Upper lobe of right lung (tissue), 1 donor: ENCODE data around the gene RNF213. TPM values are rescaled to one million over a fixed set of nuclear protein-coding genes. Genes with fewer than 3 reads are reported as not detected.
"Not testable (repeated sequence)": the region's sequence is repeated elsewhere in the genome, so short reads cannot be mapped to it uniquely, and the experiment has no call there.

ENCODE experiments used
- ATAC-seq: fragments of 200-7000 bp; cut with Tn5 transposase; one replicate; pipeline ENCODE4 v1.9.1; 2020; ENCODE audit warnings: mild to moderate bottlenecking, moderate library complexity
- DNase-seq: peaks from one replicate; pipeline ENCODE4 v3.0.0-alpha.2; 2020
- H3K27ac ChIP-seq: fragments of 200-600 bp; one replicate; pipeline ENCODE4 v1.8.0; 2022
- H3K27me3 ChIP-seq: fragments of 200-600 bp; one replicate; pipeline ENCODE4 v1.8.0; 2022; ENCODE audit warnings: mild to moderate bottlenecking
- H3K36me3 ChIP-seq: fragments of 200-600 bp; one replicate; pipeline ENCODE4 v1.8.0; 2022
- H3K4me1 ChIP-seq: fragments of 200-600 bp; one replicate; pipeline ENCODE4 v1.8.0; 2022
- H3K4me3 ChIP-seq: fragments of 200-600 bp; one replicate; pipeline ENCODE4 v1.8.0; 2022; ENCODE audit warnings: mild to moderate bottlenecking
- H3K9me3 ChIP-seq: fragments of 200-600 bp; one replicate; pipeline ENCODE4 v1.8.0; 2022
- CTCF ChIP-seq: fragments of 200-600 bp; IDR thresholded peaks from one replicate; pipeline ENCODE4 v1.8.0; 2022; ENCODE audit warnings: antibody characterized with exemption
- intact Hi-C: fragments of 100-400 bp; cut with DNase I; formaldehyde crosslinking; loops from one replicate; pipeline ENCODE4 v1.11.0; 2022
- total RNA-seq: library from RNA; stranded (reverse); fragmentation: NEBNext Ultra II Directional; extraction: Animal tissue kit (Norgen Biotek cat#: 25700); gene quantifications from one replicate; pipeline ENCODE4 v1.2.1, GENCODE V29; 2021
- donor health status: DM: no; HTN: yes; CAD: no; lungs with severe emphysema.

Gene RNF213
- total RNA-seq, 1 donor from 2014 or later = 236 TPM

GRCh38 chr17:80270836-80271235 lies 10.2 kb downstream of the RNF213 start:
- DNase-seq (no peak), ATAC-seq (peak; percentile 68)
- no peak overlapping the region for H3K27ac ChIP-seq
- H3K27me3 ChIP-seq = no peaks in the 10 kb centered on the region
- peaks cover 8% of the 10 kb centered on the region for H3K4me1 ChIP-seq
- TF ChIP-seq CTCF = no peak
- peaks cover 47% of the 10 kb centered on the region for H3K36me3 ChIP-seq
- H3K4me3 ChIP-seq = no peak overlapping the region
- intact Hi-C loops = no loop called here
- no peaks in the 10 kb centered on the region for H3K9me3 ChIP-seq

- intact Hi-C loops = no loop called here
These were observed 11.7 kb downstream of the RNF213 start for GRCh38 chr17:80272366-80272765.

GRCh38 chr17:80274331-80274730 lies 13.7 kb downstream of the RNF213 start:
- Histone ChIP-seq H3K4me1 (peaks cover 18% of the 10 kb centered on the region), H3K36me3 (peaks cover 39% of the 10 kb centered on the region), H3K4me3 (no peak overlapping the region), H3K27me3 (no peaks in the 10 kb centered on the region), H3K27ac (no peak overlapping the region), H3K9me3 (no peaks in the 10 kb centered on the region)
- ATAC-seq (no peak), DNase-seq (no peak)
- no peak for TF ChIP-seq CTCF
- intact Hi-C loops = no loop called here

More at GRCh38 chr17:80272366-80272765, 11.7 kb downstream of the RNF213 start:
- peaks cover 4% of the 10 kb centered on the region for H3K4me1 ChIP-seq
- DNase-seq = no peak
- peaks cover 40% of the 10 kb centered on the region for H3K36me3 ChIP-seq
- no peak overlapping the region for H3K4me3 ChIP-seq
- TF ChIP-seq CTCF = no peak
- H3K27ac ChIP-seq = no peak overlapping the region
- H3K27me3 ChIP-seq = no peaks in the 10 kb centered on the region
- H3K9me3 ChIP-seq = no peaks in the 10 kb centered on the region
- no peak for ATAC-seq

GRCh38 chr17:80274871-80275449 lies 14.3 kb downstream of the RNF213 start:
- intact Hi-C loops = no loop called here
- Histone ChIP-seq H3K27ac (no peak overlapping the region), H3K36me3 (peaks cover 36% of the 10 kb centered on the region), H3K9me3 (no peaks in the 10 kb centered on the region), H3K27me3 (no peaks in the 10 kb centered on the region), H3K4me3 (no peak overlapping the region), H3K4me1 (peaks cover 23% of the 10 kb centered on the region)
- DNase-seq = no peak
- no peak for ATAC-seq
- no peak for TF ChIP-seq CTCF

GRCh38 chr17:80275857-80276256 lies 15.2 kb downstream of the RNF213 start:
- ATAC-seq, H3K27ac ChIP-seq, H3K9me3 ChIP-seq, H3K27me3 ChIP-seq, intact Hi-C loops, H3K4me3 ChIP-seq, DNase-seq: not testable (repeated sequence)
- peaks cover 31% of the 10 kb centered on the region for H3K36me3 ChIP-seq
- H3K4me1 ChIP-seq = peaks cover 30% of the 10 kb centered on the region

- no peak for TF ChIP-seq CTCF
- H3K4me1 ChIP-seq = peaks cover 30% of the 10 kb centered on the region
- ATAC-seq (peak; percentile 20), DNase-seq (no peak)
- H3K36me3 ChIP-seq = peaks cover 43% of the 10 kb centered on the region
- intact Hi-C loops = no loop called here
- H3K9me3 ChIP-seq = no peaks in the 10 kb centered on the region
- H3K27ac ChIP-seq = peak overlapping the region; percentile 11
- H3K4me3 ChIP-seq = no peak overlapping the region
- H3K27me3 ChIP-seq = no peaks in the 10 kb centered on the region
These were observed 17.4 kb downstream of the RNF213 start for GRCh38 chr17:80277751-80278671.
